Epithelial cell of prostate (primary cell): ENCODE measurements around the gene KRTAP5-2.
"Not testable (repeated sequence)": the region's sequence is repeated elsewhere in the genome, so short reads cannot be mapped to it uniquely, and the experiment has no call there.

ENCODE experiments used
- DNase-seq: peaks from one replicate; pipeline ENCODE4 v3.0.0-alpha.2; 2011; ENCODE audit warnings: low read depth, low spot score
- H3K27ac ChIP-seq: fragments of 450-650 bp; 2 replicates; pipeline ENCODE4 v1.5.1; 2017; ENCODE audit warnings: mild to moderate bottlenecking

KRTAP5-2 gene

GRCh38 chr11:1628506-1629325 lies 30.6 kb upstream of the KRTAP5-2 start:
- H3K27ac ChIP-seq: no peak overlapping the region
- no peak for DNase-seq

GRCh38 chr11:1625541-1625940 lies 27.4 kb upstream of the KRTAP5-2 start:
- H3K27ac ChIP-seq: no peak overlapping the region
- DNase-seq: no peak

GRCh38 chr11:1624621-1625020 lies 26.5 kb upstream of the KRTAP5-2 start:
- no peak overlapping the region for H3K27ac ChIP-seq

GRCh38 chr11:1623716-1624115 lies 25.6 kb upstream of the KRTAP5-2 start:
- DNase-seq: no peak
- H3K27ac ChIP-seq: no peak overlapping the region

More at GRCh38 chr11:1624621-1625020, 26.5 kb upstream of the KRTAP5-2 start:
- DNase-seq: no peak

GRCh38 chr11:1622086-1622485 lies 24.0 kb upstream of the KRTAP5-2 start, which contains the start of gene KRTAP5-4:
Gene KRTAP5-4 (minus strand): TSS chr11:1622138. CDS start chr11:1622093, 45 bp downstream.
- no peak within 1 kb of the TSS for H3K27ac ChIP-seq
- DNase-seq: no peak

- no peak overlapping the region for H3K27ac ChIP-seq
Measured at GRCh38 chr11:1619449-1619848, 21.4 kb upstream of the KRTAP5-2 start.

GRCh38 chr11:1618231-1618630 lies 20.1 kb upstream of the KRTAP5-2 start:
- DNase-seq: no peak
- H3K27ac ChIP-seq: no peak overlapping the region

More at GRCh38 chr11:1619449-1619848, 21.4 kb upstream of the KRTAP5-2 start:
- no peak for DNase-seq

- no peak for DNase-seq
- H3K27ac ChIP-seq: no peak within 1 kb of the TSS
Measured at GRCh38 chr11:1608363-1608762, 10.3 kb upstream of the KRTAP5-2 start, which contains the start of gene KRTAP5-3. Gene KRTAP5-3 (minus strand): TSS chr11:1608463. CDS start chr11:1608385, 78 bp downstream.

GRCh38 chr11:1607901-1608300 lies 9.8 kb upstream of the KRTAP5-2 start:
- not testable (repeated sequence) for H3K27ac ChIP-seq, DNase-seq

- DNase-seq: not testable (repeated sequence)
Measured at GRCh38 chr11:1607156-1607845, 9.2 kb upstream of the KRTAP5-2 start.

GRCh38 chr11:1605923-1606322 lies 7.8 kb upstream of the KRTAP5-2 start:
- not testable (repeated sequence) for DNase-seq, H3K27ac ChIP-seq

More at GRCh38 chr11:1607156-1607845, 9.2 kb upstream of the KRTAP5-2 start:
- not testable (repeated sequence) for H3K27ac ChIP-seq

- no peak overlapping the region for H3K27ac ChIP-seq
- no peak for DNase-seq
Measured at GRCh38 chr11:1604711-1605110, 6.6 kb upstream of the KRTAP5-2 start.

GRCh38 chr11:1604181-1604580 lies 6.1 kb upstream of the KRTAP5-2 start:
- H3K27ac ChIP-seq: no peak overlapping the region
- no peak for DNase-seq

- no peak for DNase-seq
- no peak overlapping the region for H3K27ac ChIP-seq
Measured at GRCh38 chr11:1603629-1604028, 5.5 kb upstream of the KRTAP5-2 start.

GRCh38 chr11:1601663-1602062 lies 3.6 kb upstream of the KRTAP5-2 start:
- not testable (repeated sequence) for DNase-seq, H3K27ac ChIP-seq

- DNase-seq: no peak
- H3K27ac ChIP-seq: no peak overlapping the region
Measured at GRCh38 chr11:1600626-1601025, 2.5 kb upstream of the KRTAP5-2 start.

GRCh38 chr11:1598816-1599215 lies 722 bp upstream of the KRTAP5-2 start:
- DNase-seq: no peak
- H3K27ac ChIP-seq: no peak overlapping the region

- not testable (repeated sequence) for DNase-seq, H3K27ac ChIP-seq
Measured at GRCh38 chr11:1598406-1598805, 312 bp upstream of the KRTAP5-2 start.

GRCh38 chr11:1597331-1597993 lies 632 bp downstream of the KRTAP5-2 start:
- no peak for DNase-seq
- H3K27ac ChIP-seq: no peak overlapping the region

GRCh38 chr11:1596576-1597121 lies 1.4 kb downstream of the KRTAP5-2 start:
- not testable (repeated sequence) for H3K27ac ChIP-seq, DNase-seq
